OCI-LY1 (cell line): ENCODE data around the gene SMIM22.

Experiments used
- EZH2 ChIP-seq: fragments of 200-600 bp; sonication (generic), shearing (Covaris generic); IDR thresholded peaks from 2 replicates; pipeline ENCODE4 v1.8.0; 2017; ENCODE audit warnings: borderline replicate concordance, mixed run types, mild to moderate bottlenecking, antibody characterized with exemption, low read length, moderate library complexity, mixed read lengths
- TF ChIP-seq, protein P1 (sequence below): fragments of 200-600 bp; sonication (generic), shearing (Covaris generic); IDR thresholded peaks from 2 replicates; pipeline ENCODE4 v1.5.1; 2017; ENCODE audit warnings: mild to moderate bottlenecking, antibody characterized with exemption, low read length, moderate library complexity, mixed read lengths

GRCh38 chr16:4802659-4803287, 7.6 kb downstream of the SMIM22 start:
- TF ChIP-seq, protein P1, sequence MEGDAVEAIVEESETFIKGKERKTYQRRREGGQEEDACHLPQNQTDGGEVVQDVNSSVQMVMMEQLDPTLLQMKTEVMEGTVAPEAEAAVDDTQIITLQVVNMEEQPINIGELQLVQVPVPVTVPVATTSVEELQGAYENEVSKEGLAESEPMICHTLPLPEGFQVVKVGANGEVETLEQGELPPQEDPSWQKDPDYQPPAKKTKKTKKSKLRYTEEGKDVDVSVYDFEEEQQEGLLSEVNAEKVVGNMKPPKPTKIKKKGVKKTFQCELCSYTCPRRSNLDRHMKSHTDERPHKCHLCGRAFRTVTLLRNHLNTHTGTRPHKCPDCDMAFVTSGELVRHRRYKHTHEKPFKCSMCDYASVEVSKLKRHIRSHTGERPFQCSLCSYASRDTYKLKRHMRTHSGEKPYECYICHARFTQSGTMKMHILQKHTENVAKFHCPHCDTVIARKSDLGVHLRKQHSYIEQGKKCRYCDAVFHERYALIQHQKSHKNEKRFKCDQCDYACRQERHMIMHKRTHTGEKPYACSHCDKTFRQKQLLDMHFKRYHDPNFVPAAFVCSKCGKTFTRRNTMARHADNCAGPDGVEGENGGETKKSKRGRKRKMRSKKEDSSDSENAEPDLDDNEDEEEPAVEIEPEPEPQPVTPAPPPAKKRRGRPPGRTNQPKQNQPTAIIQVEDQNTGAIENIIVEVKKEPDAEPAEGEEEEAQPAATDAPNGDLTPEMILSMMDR = no peak
- no peak for TF ChIP-seq EZH2
